Activated T-helper 2 cell treated with anti-CD3 and anti-CD28 coated beads, Interferon-gamma antibody, Interleukin-2, Interleukin-4, amounts not matched to agents 10 μg/mL and 5 μg/mL and 100 μg/mL, durations not matched to agents 14 hours and 24 hours and 36 hours (primary cell): ENCODE measurements around the gene UNKL. TPM values are rescaled to one million over a fixed set of nuclear protein-coding genes. Genes with fewer than 3 reads are reported as not detected.
A peak's percentile ranks its signal among the peaks of the same experiment; 100 is the strongest.

Source experiments
- DNase-seq: peaks from one replicate; pipeline ENCODE4 v3.0.0; 2021; ENCODE audit warnings: low spot score
- H3K27ac Mint-ChIP-seq: one replicate; pipeline ENCODE4 v1.8.0; 2021; ENCODE audit warnings: mixed read lengths
- H3K27me3 Mint-ChIP-seq: one replicate; pipeline ENCODE4 v1.8.0; 2021; ENCODE audit warnings: low read depth, mixed read lengths
- H3K36me3 Mint-ChIP-seq: one replicate; pipeline ENCODE4 v1.8.0; 2021; ENCODE audit warnings: low read depth, mixed read lengths
- H3K4me1 Mint-ChIP-seq: one replicate; pipeline ENCODE4 v1.8.0; 2021; ENCODE audit warnings: low read depth, mixed read lengths
- H3K4me3 Mint-ChIP-seq: one replicate; pipeline ENCODE4 v1.8.0; 2021; ENCODE audit warnings: low read depth, mild to moderate bottlenecking, moderate library complexity, mixed read lengths
- H3K9me3 Mint-ChIP-seq: one replicate; pipeline ENCODE4 v1.8.0; 2021; ENCODE audit warnings: mixed read lengths
- intact Hi-C: fragments of 100-400 bp; cut with micrococcal nuclease; formaldehyde crosslinking; loops from one replicate; pipeline ENCODE4 v1.15.1; 2023
- total RNA-seq: library from RNA; stranded (reverse); gene quantifications from 2 replicates; pipeline ENCODE4 v1.2.3, GENCODE V29; 2022

UNKL gene
- total RNA-seq, 1 donor from 2014 or later: 44.6 TPM

- H3K4me3 Mint-ChIP-seq: no peak overlapping the region
- H3K9me3 Mint-ChIP-seq: no peaks in the 10 kb centered on the region
- no peak for DNase-seq
- no peaks in the 10 kb centered on the region for H3K27me3 Mint-ChIP-seq
- no peak overlapping the region for H3K27ac Mint-ChIP-seq
- peaks cover 12% of the 10 kb centered on the region for H3K4me1 Mint-ChIP-seq
- H3K36me3 Mint-ChIP-seq: peaks cover 11% of the 10 kb centered on the region
- intact Hi-C loops: no loop called here
These were observed 32.7 kb downstream of the UNKL start for GRCh38 chr16:1381612-1382406.

GRCh38 chr16:1380195-1380594 lies 34.3 kb downstream of the UNKL start:
- H3K4me3 Mint-ChIP-seq: peak overlapping the region; percentile 73
- H3K27me3 Mint-ChIP-seq: no peaks in the 10 kb centered on the region
- peaks cover 12% of the 10 kb centered on the region for H3K4me1 Mint-ChIP-seq
- peaks cover 11% of the 10 kb centered on the region for H3K36me3 Mint-ChIP-seq
- H3K27ac Mint-ChIP-seq: peak overlapping the region; percentile 60
- DNase-seq: no peak
- intact Hi-C loops: no loop called here
- no peaks in the 10 kb centered on the region for H3K9me3 Mint-ChIP-seq

DNA sequence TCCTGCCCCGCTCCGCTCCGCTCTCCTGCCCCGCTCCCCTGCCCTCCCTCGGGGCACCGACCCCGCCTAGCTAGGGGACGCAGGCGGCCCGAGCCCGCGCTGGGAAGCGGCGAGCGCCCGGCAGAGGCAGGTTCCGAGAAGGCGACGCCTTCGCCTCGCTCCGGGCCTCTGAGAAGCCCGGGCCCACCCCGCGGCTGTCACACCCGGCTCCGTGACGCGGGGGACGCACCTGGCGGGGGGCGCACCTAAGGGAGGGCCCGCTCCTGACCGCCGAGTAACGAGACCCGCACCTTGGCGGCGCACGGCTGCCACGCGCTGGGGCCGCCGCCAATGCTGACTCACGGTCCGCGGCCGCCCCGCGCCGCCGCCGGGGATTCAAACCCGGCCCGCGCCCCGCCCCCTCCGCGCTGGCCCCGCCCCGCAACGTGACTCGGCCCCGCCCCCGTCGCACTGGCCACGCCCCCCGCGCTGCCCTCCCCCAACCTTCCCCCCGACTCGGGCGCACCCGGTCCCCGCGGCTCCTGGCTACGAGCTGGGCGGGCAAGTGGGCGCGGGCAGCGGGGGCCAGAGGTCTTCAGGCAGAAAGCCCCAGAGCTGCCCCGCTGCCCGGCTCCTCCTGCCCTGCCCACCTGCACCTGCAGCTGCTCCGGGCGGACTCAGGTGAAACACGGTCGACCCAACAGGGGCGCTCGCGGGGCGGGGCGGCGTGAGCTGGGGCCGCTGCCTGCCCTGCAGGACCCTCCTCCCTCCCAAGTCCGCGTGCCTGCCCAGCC lies 35.0 kb downstream of the UNKL start:
- H3K9me3 Mint-ChIP-seq: no peaks in the 10 kb centered on the region
- intact Hi-C loops: loop anchor here (2.0 kb wide), 1 partner anchor 71 kb away; the partner anchor contains the start of gene UBE2I
- peaks cover 8% of the 10 kb centered on the region for H3K36me3 Mint-ChIP-seq
- peak overlapping the region; percentile 73 for H3K4me3 Mint-ChIP-seq
- DNase-seq: peak; percentile 58
- no peaks in the 10 kb centered on the region for H3K27me3 Mint-ChIP-seq
- peak overlapping the region; percentile 60 for H3K27ac Mint-ChIP-seq
- peaks cover 12% of the 10 kb centered on the region for H3K4me1 Mint-ChIP-seq

DNA sequence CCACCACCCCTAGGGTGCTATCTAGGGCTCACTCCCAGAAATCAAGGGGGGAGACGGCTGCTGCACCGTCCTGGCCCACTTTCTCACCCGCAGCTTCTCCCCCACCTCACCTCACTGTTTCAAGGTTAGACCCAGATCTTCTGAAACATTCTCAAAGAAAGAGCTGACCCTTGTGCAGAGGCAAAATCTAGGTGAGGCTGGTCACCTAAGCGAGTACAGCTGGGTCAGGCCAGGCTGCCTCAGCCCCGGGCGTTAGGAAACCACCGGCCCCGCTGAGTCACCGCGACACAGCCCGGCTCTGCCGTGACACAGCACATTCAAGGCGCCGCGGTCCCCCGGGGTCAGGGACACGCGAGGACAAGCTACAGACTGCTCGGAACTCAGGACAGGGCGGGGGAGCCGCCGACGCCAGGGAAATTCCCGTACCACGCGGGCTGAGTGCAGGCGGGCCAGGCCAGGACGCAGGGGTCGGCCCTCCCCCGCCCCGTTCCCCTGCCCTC lies 35.6 kb downstream of the UNKL start:
- H3K36me3 Mint-ChIP-seq: peaks cover 8% of the 10 kb centered on the region
- H3K4me1 Mint-ChIP-seq: peaks cover 12% of the 10 kb centered on the region
- intact Hi-C loops: loop anchor here (2.0 kb wide), 1 partner anchor 70 kb away; the partner anchor contains the start of gene UBE2I
- H3K27me3 Mint-ChIP-seq: no peaks in the 10 kb centered on the region
- peak overlapping the region; percentile 88 for H3K27ac Mint-ChIP-seq
- no peaks in the 10 kb centered on the region for H3K9me3 Mint-ChIP-seq
- H3K4me3 Mint-ChIP-seq: peak overlapping the region; percentile 88
- peak; percentile 56 for DNase-seq

DNA sequence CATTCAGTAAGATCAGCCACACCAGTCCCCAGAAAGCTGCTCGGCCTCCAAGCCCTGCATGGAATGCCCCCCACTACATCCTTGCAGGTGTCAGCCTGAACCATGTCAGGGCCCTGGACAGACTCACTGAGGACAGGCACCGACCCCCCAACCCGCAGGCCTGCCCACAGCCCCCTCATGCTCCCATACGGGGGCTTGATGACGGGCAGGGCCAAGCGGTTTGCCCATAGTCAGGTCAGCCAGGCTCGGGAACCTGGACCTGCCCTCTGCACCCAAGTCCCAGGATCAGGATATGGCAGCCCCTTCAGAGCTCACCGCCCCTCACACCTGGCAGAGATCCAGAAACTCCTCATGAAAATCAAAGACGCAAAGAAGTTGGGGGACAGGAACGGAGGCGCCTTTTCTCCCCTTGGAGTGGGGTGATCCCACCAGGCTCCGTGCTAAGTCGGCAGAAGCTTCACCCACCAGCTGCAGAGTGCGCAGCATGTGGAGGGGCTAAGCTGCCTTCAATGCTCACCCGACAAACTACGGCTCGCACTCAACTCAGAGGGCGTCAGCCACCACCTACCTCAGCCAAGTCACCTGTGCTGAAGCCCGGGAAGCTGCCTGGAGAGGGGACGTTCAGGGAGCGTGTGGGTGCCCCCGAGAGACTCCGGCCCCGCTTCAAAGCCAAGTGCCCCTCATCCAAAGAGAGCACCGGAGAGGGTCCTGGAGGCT lies 36.3 kb downstream of the UNKL start:
- Mint-ChIP-seq H3K36me3 (peaks cover 8% of the 10 kb centered on the region), H3K9me3 (no peaks in the 10 kb centered on the region), H3K27me3 (no peaks in the 10 kb centered on the region), H3K4me3 (peak overlapping the region; percentile 88), H3K4me1 (peaks cover 12% of the 10 kb centered on the region), H3K27ac (peak overlapping the region; percentile 88)
- intact Hi-C loops: loop anchor here (2.0 kb wide), 1 partner anchor 69 kb away; the partner anchor contains the start of gene UBE2I
- DNase-seq: no peak

DNA sequence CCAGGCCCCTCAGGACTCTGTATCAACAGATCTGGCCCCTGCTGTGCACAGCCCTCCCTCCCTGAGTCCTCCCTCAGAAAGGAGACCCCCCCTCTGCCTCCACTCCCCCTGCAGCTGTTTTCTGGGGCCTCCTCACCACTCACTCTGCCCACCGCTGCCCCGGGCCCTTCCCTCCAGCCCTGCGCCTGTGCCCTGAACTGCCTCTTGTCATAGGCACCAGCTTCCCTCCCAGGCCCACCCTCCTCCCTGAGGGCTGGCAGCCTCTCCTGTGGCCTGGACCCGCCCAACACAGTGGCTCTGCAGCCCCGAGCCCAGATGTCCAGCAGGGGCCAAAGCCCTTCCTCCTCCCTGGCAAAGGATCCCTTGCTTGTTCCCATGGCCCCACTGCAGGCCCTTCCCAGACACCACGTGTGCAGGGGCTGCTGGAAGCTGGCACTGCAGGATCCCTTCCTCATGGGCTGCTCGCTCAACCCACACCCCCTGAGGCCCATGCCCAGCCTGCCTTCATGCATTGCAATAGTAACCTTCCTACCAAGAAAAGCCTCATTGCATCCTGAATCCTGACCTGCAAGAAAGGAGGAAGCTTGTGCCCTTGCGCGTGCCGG lies 37.0 kb downstream of the UNKL start:
- DNase-seq: no peak
- H3K4me3 Mint-ChIP-seq: peak overlapping the region; percentile 88
- H3K27me3 Mint-ChIP-seq: no peaks in the 10 kb centered on the region
- intact Hi-C loops: loop anchor here (2.0 kb wide), 1 partner anchor 69 kb away; the partner anchor contains the start of gene UBE2I
- peaks cover 12% of the 10 kb centered on the region for H3K4me1 Mint-ChIP-seq
- H3K27ac Mint-ChIP-seq: no peak overlapping the region
- H3K36me3 Mint-ChIP-seq: peaks cover 8% of the 10 kb centered on the region
- no peaks in the 10 kb centered on the region for H3K9me3 Mint-ChIP-seq

GRCh38 chr16:1375741-1376410 lies 38.6 kb downstream of the UNKL start:
- no peak overlapping the region for H3K27ac Mint-ChIP-seq
- peaks cover 3% of the 10 kb centered on the region for H3K36me3 Mint-ChIP-seq
- DNase-seq: no peak
- H3K9me3 Mint-ChIP-seq: no peaks in the 10 kb centered on the region
- intact Hi-C loops: no loop called here
- H3K27me3 Mint-ChIP-seq: no peaks in the 10 kb centered on the region
- H3K4me1 Mint-ChIP-seq: peaks cover 12% of the 10 kb centered on the region
- no peak overlapping the region for H3K4me3 Mint-ChIP-seq

DNA sequence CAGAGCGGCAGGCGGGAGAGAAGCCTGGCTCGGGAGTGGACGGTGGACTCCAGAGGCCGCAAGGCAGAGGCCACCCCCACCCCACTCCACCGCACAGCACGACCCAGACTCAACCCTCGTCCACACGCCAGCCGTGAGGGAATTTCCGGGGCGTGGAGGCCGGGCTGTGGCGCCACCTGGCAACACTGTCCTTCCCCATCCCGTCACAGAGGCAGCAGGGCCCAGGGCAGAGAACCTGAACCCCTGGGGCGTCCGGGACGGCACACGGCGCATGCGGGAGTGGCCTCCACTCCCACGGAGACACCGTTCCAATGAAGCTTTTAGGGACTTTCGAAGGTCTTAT lies 39.2 kb downstream of the UNKL start:
- peaks cover 3% of the 10 kb centered on the region for H3K36me3 Mint-ChIP-seq
- H3K4me1 Mint-ChIP-seq: peaks cover 12% of the 10 kb centered on the region
- no peaks in the 10 kb centered on the region for H3K27me3 Mint-ChIP-seq
- no peak overlapping the region for H3K27ac Mint-ChIP-seq
- intact Hi-C loops: no loop called here
- no peaks in the 10 kb centered on the region for H3K9me3 Mint-ChIP-seq
- DNase-seq: no peak
- no peak overlapping the region for H3K4me3 Mint-ChIP-seq

DNA sequence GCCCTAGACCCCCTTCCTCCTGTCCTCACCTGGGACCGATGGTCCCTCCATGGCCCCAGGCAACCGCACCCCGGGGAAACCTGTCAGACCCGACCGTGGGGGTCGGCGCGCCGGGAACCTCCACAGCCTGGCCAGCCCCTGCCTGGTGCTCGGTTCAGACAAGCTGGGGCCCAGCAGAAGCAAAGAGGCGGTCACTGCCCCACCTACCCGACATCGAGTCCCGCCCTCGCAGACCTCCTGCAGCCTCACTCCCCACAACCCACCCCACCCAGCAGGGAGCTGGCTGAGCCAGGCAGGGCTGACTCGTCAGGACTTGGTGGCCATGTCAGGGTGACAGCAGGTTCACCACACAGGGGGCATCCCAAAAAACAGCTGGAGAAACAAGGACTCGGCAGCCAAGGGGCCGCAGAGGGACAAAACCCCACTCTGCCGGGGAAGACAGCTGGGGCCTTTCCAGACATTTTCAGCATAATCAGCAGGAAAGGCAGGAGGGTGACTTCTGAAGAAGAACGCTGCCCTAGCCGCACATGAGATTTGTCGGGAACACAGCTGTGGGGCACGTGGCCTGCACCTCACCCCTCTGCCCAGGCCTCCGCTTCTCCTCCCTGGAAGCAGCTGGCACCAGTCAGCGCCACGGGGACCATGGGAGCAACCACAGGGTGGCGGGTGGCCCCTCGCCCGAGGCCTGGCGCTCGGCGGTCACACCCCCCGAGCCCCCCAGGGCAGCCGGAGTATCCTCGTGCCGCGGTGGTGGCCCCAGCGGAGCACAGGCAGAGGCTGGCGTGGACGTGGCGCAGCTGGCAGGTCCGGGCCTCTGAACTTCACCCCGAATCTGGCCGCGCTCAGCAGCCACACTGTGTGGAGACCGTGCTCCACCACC lies 39.8 kb downstream of the UNKL start:
- peaks cover 10% of the 10 kb centered on the region for H3K4me1 Mint-ChIP-seq
- intact Hi-C loops: no loop called here
- H3K4me3 Mint-ChIP-seq: no peak overlapping the region
- H3K9me3 Mint-ChIP-seq: no peaks in the 10 kb centered on the region
- no peak for DNase-seq
- H3K27me3 Mint-ChIP-seq: no peaks in the 10 kb centered on the region
- H3K36me3 Mint-ChIP-seq: peaks cover 3% of the 10 kb centered on the region
- H3K27ac Mint-ChIP-seq: no peak overlapping the region

DNA sequence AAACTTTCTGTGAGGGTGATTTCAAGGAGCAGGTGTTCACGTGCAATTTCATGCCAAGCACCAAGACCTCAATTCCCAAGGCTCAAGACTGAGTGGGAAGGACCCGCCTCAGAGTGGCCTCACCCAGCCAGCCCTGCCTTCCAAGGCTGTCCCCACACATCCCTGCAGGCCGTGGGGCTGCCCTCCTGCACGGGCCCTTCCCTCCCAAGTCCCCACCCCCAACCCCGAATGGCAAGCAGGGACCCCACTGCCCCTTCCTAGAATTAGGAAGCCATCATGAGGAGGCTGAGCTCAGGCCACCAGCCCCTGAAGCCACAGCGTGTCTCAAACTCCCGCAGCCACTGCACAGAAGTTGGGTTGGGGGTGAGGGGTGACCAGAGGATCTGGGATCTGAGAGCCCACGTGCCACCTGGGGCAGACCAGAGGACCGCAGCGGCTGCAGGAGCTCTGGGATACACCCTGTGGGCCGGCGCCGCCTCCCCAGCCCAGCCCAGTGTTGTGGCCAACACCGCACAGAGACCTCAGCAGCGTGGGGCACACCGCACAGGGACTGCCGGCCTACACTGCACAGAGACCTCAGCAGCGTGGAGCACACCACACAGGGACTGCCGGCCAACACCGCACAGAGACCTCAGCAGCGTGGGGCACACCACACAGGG lies 42.1 kb downstream of the UNKL start:
- H3K4me1 Mint-ChIP-seq: no peaks in the 10 kb centered on the region
- H3K27ac Mint-ChIP-seq: no peak overlapping the region
- H3K9me3 Mint-ChIP-seq: no peaks in the 10 kb centered on the region
- no peak overlapping the region for H3K4me3 Mint-ChIP-seq
- H3K27me3 Mint-ChIP-seq: no peaks in the 10 kb centered on the region
- no peak for DNase-seq
- intact Hi-C loops: no loop called here
- peaks cover 3% of the 10 kb centered on the region for H3K36me3 Mint-ChIP-seq
